ENCODE data around the gene ORM1. TPM values are rescaled to one million over a fixed set of nuclear protein-coding genes. Genes with fewer than 3 reads are reported as not detected.

The ORM1 gene
- total RNA-seq, 1 donor from 2014 or later = not detected

Other genes starting within 250 kb of the ORM1 start
- gene AMBP, start 244.8 kb upstream of the ORM1 start, total RNA-seq = not detected in 2 replicates
- 13.8 and 15.8 TPM in 2 replicates for gene KIF12, start 223.8 kb upstream of the ORM1 start, total RNA-seq
- gene COL27A1, start 167.6 kb upstream of the ORM1 start, total RNA-seq = 8.2 and 8.4 TPM in 2 replicates
- not detected in 2 replicates for gene ORM2, start 6.8 kb downstream of the ORM1 start, total RNA-seq
- gene AKNA, start 64.9 kb downstream of the ORM1 start, total RNA-seq = 34.6 and 40.5 TPM in 2 replicates
- 8.1 and 9.2 TPM in 2 replicates for gene WHRN, start 182.4 kb downstream of the ORM1 start, total RNA-seq